Stimulated activated CD8-positive, alpha-beta memory T cell treated with anti-CD3 and anti-CD28 coated beads, Interleukin-7, amount 100 ng/mL, for 24 hours (primary cell): ENCODE data around the gene NT5C2.

Source experiments
- DNase-seq: peaks from one replicate; pipeline ENCODE4 v3.0.0-alpha.2; 2020; ENCODE audit warnings: low read depth

The NT5C2 gene

DNA sequence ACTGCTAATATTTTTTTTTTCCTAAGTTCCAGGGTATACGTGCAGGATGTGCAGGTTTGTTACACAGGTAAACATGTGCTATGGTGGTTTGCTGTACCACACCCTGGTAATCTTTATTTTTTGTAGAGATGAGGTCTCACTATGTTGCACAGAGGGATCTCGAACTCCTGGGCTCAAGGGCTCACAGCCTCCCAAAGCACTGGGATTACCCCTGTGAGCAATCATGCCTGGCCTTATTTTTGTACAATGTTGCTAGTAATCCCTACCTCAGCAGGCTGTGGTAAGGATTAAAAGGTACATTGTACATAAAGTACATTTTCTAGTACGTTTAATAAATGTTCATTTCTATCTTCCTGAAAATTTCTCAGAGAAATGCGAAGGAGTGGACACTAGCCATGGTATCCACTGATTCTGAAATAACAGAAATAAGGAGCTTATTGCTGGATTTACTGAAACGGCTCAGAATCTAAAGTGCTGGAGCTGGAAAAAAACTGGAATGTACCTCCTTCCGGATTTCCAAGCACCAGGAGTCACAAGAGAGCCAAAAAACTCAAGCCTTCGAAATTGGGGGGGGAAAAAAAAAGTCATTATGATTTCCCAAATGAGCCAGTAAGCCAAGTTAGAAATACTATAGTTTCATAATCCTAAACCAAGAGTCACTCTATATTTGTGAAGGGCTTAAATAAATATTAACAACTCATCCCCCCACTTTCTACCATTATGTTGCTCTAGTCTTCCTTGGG is 69.6 kb downstream of the NT5C2 start:
- DNase-seq = no peak

DNA sequence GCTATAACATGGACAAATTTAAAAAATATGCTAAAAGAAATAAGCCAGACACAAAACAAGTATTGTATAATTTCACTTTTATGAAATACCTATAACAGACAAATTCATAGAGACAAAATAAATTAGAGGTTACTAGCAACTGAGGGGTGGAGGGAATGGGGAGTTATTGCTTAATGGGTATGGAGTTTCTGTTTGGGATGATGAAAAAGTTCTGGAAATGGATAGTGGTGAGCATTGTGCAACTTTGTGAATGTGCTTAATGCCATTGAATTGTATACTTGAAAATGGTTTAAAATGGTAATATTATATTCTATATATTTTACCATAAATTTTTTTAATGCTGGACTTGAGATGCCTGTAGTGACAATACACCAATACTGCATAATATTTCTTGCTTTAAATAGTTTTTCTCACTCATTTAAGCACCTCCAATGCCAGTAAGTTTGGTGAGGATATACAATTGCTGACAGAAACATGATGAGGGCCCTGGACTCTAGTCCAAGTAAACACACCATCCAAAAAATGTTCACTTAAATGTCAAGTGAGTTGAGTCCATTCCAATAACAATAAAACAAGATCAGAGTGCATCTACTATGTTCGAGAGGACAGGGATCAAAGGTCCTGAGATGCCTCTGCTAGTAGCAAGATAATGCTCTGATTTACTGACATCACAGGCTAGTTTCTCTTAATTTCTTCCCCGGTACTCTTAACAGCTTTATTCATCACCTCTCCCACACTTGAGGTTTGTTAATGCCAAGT is 71.9 kb downstream of the NT5C2 start:
- no peak for DNase-seq

DNA sequence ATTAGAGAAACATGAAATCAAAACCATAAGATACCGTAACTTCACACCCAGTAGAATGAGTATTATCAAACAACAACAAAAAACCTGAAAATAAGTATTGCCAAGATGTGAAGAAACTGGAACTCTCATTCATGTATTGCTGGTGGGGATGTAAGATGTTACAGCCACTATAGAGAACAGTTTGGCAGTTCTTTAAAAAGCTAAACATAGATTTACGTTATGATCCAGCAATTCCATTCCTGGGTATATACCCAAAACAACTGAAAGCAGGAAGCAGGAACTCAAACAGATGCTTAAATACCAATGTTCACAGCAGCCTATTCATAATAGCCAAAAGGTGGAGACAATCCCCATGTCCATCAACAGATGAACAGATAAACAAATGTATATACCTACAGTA is 72.5 kb downstream of the NT5C2 start:
- no peak for DNase-seq

DNA sequence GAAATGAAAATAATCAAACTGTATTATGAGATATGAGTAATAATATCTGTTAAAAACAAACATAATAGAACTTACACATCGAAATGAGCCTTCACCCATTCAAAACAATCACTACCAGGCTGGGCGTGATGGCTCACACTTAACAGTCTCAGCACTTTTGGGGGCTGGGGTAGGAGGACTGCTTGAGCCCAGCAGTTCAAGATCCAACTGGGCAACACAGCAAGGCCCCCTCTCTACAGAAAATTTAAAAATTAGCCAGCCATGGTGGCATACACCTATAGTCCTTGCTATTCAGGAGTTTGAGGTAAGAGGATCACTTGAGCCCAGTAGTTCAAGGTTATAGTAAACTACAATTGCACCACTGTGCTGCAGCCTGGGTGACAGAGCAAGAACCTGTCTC is 75.8 kb downstream of the NT5C2 start:
- no peak for DNase-seq

DNA sequence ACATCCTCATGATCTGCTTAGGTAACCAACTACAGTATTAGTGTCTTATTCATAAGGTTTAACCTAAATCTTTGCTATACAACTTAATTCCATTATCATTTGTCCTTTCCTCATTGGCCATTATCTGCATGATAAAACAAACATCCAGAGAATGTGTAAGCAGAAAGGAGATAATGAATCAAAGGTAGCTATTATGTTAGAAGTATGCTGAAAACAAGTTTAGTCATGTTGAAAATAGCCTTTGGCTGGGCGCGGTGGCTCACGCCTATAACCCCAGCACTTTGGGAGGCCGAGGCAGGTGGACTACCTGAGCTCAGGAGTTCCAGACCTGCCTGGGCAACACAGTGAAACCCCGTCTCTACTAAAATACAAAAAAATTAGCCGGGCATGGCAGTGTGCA is 78.2 kb downstream of the NT5C2 start:
- no peak for DNase-seq

DNA sequence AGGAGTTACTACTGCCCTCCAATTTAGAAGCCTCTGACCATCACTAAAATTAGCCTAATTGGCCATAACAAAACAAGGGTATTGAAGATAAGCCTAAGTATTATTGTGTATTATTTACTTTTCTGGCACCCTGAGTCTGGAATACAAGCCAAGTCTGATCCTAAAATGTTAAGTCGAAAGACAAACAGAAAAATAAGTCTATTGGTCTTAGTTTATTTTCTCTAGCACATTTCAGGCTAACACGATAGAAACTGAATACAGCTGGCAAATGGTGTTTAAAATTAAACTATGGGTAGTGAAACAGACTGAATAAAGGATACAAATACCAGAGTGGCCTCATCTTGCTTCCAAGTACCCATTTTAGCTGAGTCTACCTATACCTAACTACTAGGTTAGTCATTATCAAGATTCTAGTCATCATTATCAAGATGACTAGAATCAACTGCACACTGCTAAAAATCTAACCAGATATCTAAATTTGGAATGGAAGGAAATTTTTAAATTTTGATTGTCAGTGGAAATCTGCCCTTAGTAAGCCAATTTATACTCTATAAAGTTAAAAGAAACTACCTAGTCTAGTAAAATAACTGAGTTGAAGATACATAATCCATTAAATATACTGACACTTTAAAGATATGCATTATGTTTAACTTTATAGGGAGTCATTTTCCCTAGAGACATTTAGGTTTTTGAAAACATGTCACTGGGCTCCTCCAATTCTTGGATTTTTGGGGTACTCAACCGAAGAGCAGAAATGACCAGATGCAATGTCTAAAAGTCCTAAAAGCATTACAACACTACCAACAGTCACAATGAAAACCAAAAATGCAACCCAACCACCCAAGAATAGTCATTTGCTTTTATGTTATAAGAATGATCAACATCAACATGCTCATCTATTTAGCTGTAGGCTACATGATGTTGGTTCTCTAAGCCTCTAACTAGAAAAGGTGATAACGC is 80.9 kb downstream of the NT5C2 start:
- DNase-seq = no peak

DNA sequence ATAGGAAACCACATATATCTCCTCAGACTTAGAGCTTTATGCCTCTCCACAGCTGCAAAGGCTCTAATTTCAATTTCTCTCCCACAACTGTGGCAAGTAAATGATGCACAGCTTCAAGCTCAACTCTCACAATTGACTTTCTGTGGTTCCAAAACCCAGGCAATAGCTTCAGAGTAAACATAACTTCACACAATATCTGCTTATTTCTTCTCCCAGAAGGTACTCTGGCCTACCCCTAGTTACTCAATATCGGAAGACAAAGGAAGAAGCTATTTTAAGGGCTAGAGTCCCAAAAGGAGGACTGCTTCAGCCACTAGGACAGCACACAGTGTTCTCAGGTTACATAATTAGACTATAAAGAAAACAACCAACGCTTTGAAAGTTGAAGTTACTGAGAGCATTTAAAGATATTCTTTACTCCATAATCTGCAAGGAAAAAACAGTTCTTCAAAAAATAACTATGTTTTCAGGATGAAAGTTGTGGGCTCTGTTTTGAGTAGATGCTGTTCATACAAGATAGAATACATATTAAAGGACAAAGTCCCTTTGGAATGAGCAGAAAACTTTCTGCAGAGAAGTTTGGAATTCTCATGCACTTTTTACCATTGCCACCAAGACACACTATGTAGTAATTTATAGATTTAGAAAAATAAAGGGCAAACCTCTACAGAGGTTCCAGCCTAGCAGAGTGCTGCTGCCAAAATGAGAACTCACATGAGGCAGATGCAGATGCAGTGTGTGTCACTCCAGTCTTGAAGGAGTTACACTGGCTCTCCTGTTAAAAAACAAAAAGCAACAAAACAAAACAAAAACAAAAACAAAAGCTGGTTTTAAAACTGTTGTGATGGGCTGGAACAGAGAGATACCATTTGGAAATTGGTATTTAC is 81.8 kb downstream of the NT5C2 start:
- no peak for DNase-seq

DNA sequence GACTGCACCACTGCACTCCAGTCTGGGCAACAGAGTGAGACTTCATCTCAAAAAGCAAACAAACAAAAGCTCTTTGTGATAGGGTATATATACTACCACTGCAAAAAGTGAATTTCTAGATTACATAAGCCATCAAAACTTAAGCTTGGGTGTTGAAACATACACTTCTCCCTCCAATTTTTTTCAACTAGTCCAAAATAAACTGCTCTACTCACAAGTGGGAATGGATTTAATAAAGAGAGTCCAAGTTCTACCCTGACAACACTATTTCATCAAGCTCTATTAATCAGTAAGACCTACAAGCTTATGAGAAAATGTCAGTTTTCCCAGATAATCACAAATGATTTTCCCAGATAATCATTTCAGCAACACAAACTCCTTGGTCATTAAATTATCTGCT is 82.7 kb downstream of the NT5C2 start:
- no peak for DNase-seq

DNA sequence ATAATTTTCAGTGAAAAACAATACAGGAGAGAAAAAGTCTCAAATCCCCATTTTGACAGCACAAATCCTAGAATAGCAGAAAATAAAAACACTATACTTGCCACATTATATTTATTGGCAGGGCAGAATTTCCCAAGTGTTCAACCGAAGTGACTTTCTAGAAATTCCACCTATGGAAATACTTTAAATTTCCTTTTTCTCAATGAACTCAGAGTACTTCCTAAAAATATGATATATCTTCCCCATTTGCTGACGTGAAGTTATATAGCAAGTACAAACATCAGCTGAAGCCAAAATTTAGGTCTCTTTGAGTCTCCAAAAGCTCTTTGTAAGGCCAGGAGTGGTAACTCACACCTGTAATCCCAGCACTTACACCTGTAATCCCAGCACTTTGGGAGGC is 83.3 kb downstream of the NT5C2 start:
- DNase-seq = no peak

DNA sequence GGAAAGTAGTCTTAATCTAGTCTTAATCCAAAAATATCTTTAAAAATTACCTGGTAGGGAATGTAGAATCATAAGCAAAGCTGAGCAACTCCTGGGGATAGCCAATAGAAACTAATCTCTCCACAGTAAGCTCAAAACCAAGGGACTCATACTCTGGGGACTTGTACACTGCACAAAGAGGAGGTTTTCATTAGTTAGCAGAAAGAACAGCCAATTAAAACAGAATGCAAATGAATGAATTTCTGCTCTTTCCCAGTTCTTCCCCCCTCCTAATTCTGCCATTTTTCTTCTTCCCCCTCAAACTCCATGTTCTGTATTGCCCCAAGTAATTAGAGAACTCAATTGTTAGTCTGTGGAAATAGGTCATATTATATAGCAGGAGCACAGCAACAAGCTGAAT is 86.5 kb downstream of the NT5C2 start:
- no peak for DNase-seq

DNA sequence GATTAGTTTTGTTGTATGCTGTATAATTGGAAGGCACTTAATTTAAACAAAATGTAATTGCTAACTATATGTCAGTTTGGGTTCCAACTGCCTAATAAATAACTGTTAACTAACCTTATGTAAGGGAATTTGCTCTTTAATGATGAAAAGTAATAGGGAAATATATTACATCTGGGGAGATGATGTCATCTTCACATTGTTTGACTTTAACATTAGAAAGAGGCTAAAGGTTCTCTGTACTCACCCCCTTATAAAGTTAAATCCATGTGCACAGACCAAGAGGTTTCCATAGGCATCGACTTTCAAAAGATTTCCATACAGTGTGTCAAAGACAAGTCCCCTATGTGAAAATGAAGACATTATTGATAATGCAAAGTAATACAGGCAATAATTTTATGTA is 87.6 kb downstream of the NT5C2 start:
- DNase-seq = no peak

DNA sequence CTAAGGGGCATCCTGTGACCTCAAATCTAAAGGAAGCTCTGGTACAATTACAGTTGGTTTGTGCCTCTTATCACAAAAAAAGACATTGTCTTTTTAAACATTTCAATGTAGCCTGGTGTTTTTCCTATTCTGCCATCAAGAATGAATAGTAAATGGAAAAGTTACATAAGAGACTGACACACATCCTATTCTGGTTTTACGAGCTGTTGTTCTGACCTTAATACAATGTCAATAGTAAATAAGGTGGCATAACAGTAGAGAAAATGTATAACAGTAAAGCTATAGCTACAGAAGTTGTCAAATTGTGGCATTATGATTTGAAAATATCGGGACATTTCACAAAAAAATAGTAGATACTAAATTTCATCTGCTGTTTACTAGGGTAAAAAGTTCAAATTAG is 88.4 kb downstream of the NT5C2 start:
- no peak for DNase-seq

DNA sequence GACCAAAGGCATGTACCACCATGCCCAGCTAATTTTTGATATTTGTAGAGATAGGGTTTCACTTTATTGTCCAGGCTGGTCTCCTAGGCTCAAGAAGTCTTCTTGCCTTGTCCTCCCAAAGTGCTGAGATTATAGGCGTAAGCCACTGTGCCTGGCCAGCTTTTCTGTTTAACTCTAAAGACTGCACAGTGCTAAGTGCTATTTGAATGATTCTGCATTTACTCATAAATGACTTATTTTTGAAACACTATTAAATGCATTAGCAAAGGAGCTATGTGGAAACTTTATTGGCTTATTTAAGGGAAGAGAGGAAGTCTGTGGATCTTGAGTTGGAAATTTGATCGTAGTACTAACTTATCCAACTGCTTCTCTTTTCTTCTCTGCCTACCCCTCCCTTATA is 89.1 kb downstream of the NT5C2 start:
- no peak for DNase-seq

DNA sequence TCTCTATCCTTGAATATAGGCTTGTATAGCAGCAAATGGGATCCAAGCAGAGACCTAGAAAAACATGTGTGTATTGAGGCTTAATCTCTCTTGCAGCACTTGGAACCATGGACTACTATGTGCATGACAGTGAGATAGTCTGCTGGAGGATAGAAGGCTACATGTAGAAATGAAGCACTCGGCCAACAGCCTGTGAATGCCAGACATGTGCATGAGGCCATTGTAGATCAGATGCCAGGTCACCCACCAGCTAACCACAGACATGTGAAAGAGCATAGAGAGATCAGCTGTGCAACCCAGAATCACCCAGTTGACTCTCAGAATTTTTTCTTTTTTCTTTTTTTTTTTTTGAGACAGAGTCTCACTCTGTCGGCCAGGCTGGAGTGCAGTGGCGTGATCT is 90.9 kb downstream of the NT5C2 start:
- DNase-seq = no peak

DNA sequence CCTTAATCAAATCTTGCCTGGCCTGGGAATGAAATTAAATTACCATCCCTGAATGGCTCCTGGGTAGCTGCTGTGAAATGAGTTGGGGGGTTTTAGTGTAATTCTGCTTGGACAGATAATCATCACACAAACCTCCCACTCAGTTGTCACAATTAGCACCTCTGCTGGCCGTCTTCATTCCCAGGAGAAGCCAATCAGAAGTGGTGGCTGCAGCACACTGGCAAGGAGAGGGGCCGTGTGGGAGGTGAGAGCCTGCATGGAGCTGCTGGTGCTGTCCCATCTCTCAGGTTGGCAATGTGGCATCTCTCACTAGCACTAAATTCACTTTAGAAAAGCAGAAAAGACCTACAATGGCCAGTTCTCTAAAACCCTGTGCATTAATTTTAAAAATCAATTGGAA is 92.5 kb downstream of the NT5C2 start:
- DNase-seq = no peak

DNA sequence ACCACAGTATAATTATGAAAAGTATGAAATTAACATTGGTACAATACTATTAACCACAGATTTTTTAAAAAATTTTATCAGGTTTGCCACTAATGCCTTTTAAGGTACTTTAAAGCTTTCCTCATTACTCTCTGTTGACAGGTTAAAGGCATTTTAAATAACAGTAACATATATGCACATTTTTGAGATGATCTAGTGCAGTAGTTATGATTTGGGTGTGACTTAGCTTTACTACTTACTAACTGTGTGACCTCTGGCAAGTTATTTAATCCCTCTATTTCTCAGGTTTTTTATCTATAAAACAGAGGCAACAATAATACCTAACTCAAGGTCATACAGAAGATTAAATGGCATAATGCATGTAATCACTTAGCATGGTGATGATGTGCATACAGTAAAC is 94.8 kb downstream of the NT5C2 start:
- no peak for DNase-seq

DNA sequence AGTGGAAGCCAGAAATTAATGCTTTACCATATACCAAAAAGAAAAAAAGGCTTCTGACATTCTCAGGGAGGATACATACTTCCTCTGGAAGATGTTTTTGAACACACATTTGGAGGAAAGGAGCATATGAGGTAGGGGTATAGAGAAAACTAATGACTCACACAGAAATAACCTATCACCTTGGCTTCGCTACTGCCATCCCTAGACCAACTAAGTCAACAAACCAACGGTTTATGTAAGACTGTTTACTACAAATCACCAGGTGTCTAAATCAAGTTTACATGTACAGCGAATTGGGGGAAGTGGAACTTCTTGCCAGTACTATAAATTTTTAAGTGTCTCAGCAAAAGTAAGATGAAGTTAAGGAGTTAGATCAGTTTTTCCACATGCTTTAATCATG is 96.9 kb downstream of the NT5C2 start:
- DNase-seq = no peak

DNA sequence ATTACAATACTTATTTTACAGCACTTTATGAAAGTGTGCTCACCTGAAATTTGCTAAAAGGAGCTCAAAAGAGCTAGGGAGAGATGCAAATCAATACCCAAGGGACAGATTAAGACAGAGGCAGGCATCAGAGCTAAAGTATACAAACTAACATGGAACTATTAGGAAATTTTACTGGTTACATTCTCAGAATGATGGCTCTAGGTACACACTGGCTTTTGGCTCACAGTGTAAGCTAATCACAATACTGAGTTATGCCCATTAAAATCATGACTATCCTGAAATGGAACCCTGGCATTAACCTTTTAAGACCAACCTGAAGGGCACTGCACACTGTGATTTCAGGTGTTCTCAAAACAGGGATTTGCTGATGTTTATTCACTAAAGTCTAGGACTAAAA is 98.1 kb downstream of the NT5C2 start:
- no peak for DNase-seq

DNA sequence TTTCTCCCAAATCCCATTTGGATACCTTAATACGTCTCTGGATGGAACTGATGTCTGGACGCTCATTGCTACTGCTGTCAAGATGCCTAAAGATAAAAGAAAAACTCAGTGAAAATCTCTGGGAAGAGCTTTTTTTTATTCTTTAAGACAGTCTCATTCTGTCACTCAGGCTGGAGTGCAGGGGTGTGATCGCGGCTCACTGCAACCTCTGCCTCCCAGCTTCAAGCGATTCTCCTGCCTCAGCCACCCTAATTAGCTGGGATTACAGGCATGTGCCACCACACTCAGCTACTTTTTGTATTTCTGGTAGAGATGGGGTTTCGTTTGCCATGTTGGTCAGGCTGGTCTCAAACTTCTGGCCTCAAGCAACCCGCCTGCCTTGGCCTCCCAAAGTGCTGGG is 102.2 kb downstream of the NT5C2 start:
- DNase-seq = no peak

DNA sequence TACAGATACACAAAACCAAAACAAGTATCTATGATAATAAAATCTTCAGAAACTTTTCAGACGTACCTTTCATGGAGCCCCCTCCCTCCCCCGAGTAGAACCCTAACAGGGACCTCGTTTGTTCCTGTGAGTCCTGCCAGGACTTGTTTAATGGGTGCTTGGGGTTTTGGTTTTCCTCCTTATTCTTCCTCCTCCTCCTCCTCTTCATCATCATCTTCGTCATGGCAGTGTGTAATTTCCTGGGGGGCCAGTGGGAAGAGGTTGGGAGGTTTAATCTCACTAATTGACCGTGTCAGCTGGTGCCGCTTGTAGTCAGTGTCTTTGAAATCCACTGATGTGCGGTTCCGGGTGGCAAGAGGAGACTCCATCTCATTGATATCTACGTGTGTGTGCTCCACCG is 103.6 kb downstream of the NT5C2 start:
- DNase-seq = no peak

DNA sequence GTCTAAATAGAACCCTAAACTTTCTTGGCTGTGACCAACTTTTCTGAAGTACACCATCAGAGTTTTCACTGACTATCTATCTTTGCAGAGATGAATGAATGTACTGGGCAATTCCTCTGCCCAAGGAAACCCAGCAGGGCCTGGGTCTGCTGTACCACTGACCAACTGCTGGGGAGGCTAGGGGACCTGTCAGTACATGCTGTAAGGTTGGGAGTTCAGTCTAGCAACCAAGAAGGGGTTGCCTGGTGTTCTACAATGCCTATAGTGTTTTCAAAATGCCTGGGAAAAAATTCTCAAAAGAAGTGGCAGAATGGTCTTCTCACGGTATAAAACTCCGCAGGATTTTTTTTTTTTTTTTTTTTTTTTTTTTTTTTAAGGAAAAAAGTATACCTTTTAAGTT is 106.3 kb downstream of the NT5C2 start:
- no peak for DNase-seq

DNA sequence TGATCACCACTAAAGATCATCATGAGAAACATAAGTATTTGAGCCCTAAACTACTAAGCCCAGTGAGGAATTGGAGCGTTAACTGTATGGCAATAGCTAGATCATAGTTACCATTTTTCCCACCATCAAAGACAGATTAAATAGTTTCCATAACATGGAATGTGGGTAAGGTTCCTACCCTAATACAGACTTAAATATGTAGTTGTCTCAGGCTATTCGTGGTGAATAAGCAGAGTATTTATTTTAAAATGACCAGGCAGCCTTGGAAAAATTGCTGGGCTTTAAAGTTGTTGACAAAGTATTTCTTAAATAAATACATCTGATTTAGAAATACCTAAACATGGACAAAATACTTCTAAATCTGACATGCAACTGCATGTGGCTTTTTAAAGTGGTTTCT is 106.8 kb downstream of the NT5C2 start:
- no peak for DNase-seq
